AG09319 (cell line): Measurements from ENCODE around the gene KAT8.

Experiments
- DNase-seq: peaks from one replicate; pipeline ENCODE4 v3.0.0-alpha.2; 2010; ENCODE audit warnings: low read depth; ENCODE audit errors: extremely low read depth
- TF ChIP-seq, protein P1 (sequence below): IDR thresholded peaks from 2 replicates; pipeline ENCODE4 v1.5.1; 2011; ENCODE audit warnings: low read depth, mild to moderate bottlenecking, inconsistent platforms, low read length, moderate library complexity

Gene KAT8

DNA sequence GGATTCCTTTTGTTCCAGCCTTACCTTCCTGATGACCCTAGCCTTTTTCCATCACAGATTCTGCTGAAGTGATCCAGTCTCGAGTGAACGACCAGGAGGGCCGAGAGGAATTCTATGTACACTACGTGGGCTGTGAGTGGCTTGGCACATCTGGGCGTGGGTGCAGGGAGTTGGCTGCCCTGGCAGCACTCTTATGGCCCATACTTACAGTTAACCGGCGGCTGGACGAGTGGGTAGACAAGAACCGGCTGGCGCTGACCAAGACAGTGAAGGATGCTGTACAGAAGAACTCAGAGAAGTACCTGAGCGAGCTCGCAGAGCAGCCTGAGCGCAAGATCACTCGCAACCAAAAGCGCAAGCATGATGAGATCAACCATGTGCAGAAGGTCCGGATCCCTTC lies 2.7 kb downstream of the KAT8 start:
- DNase-seq: no peak
- TF ChIP-seq, protein P1, sequence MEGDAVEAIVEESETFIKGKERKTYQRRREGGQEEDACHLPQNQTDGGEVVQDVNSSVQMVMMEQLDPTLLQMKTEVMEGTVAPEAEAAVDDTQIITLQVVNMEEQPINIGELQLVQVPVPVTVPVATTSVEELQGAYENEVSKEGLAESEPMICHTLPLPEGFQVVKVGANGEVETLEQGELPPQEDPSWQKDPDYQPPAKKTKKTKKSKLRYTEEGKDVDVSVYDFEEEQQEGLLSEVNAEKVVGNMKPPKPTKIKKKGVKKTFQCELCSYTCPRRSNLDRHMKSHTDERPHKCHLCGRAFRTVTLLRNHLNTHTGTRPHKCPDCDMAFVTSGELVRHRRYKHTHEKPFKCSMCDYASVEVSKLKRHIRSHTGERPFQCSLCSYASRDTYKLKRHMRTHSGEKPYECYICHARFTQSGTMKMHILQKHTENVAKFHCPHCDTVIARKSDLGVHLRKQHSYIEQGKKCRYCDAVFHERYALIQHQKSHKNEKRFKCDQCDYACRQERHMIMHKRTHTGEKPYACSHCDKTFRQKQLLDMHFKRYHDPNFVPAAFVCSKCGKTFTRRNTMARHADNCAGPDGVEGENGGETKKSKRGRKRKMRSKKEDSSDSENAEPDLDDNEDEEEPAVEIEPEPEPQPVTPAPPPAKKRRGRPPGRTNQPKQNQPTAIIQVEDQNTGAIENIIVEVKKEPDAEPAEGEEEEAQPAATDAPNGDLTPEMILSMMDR: no peak

DNA sequence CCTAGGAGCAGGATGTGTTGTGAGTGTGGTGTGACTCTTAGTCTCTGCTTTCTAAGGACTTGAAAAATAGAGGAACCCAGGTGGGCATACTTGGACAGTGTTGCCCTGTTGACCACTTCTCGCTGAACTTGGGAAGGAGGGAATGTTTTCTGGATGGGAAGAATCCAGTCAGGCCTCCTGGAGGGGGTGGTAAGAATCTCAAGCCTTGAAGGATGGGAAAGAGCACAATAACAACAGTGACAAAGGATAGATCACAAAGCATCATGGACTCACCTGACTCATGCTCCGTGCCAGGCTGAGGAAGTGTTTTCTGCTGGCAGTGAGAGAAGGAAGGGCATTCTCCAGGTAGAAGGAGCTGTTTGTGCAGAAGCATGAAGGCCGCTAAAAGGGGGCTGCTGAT lies 8.4 kb downstream of the KAT8 start:
- DNase-seq: no peak
- TF ChIP-seq, protein P1: no peak

DNA sequence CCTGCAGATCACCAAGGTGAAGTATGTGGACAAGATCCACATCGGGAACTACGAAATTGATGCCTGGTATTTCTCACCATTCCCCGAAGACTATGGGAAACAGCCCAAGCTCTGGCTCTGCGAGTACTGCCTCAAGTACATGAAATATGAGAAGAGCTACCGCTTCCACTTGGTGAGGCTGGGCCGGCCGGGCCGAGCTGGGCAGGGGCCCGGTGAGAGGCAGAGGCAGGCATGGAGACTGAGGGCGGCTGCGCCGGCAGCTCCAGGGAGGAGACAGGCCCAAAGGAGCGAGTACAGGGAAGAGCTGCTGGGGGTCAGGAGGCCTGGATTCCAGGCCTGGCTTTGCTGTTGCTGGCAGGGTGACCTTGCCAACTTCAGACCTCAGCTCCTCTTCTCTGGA lies 9.7 kb downstream of the KAT8 start:
- no peak for DNase-seq
- TF ChIP-seq, protein P1: no peak

DNA sequence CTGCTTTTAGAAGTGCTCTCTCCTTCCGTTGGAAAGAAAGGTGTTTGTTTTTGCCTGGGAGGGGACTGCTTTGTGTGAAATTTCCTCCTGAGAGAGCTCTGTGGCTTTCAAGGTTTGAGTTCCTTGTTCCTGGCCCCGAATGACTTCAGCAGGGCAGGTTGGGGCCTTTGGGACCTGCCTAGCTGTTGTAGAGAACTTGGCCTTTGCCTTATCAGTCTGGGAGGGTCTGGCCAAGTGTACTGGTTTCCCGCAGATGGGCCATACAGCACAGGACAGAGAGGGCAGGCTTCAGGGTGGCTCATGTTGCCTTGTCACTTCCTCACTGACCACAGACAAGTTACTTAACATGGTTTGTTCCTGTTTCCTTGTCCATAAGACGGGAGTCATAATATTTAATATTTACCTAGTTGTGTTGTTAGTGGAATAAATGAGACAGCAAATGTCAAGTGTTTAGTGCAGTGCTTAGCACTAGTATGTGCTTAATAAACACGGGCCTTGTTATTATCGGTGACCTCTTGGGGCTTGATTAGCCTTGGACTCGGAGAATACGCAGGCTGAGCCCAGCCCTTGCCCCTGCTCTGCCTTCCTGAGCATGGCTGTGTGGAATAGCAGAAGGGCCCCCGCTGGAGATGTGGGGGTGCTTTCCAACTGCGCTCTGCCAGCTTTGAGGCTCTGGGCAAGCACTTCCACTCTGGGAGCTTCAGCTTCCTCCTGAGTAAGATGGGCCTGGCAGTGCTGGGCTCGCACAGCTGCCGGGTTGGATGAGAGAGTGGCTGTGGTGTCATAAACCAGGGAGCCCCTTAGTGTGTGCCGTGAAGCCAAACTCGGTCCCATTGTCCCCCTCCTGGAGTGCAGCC lies 11.5 kb downstream of the KAT8 start:
- DNase-seq: no peak
- TF ChIP-seq, protein P1: no peak

DNA sequence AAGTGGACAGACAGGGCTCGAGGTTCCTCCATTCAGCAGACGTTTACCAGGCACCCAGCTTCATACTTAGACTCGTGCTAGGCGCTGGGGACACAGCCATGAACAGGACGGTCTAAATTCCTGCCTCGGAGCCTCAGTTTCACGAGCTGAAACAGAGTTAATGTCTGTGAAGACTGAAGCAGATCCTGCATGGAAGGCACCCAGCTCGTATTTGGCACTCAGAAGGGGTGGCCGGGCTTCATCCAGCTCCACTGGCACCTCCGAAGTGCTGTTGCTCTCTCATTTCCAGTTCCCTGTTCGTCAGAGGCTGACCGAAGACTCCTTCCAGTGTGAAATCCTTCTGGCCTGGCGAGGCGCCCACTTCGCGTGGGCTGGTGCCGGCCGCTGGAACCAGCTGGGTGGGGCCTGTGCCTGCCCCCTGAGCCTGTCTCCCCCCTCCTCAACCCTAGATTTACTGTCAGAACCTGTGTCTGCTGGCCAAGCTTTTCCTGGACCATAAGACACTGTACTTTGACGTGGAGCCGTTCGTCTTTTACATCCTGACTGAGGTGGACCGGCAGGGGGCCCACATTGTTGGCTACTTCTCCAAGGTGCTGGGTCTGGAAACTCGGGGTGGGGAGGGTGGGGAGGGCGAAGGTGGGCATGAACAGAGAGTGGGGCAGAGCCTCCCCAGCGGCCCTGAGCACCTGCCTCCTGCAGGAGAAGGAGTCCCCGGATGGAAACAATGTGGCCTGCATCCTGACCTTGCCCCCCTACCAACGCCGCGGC lies 12.3 kb downstream of the KAT8 start:
- no peak for DNase-seq
- TF ChIP-seq, protein P1: no peak

DNA sequence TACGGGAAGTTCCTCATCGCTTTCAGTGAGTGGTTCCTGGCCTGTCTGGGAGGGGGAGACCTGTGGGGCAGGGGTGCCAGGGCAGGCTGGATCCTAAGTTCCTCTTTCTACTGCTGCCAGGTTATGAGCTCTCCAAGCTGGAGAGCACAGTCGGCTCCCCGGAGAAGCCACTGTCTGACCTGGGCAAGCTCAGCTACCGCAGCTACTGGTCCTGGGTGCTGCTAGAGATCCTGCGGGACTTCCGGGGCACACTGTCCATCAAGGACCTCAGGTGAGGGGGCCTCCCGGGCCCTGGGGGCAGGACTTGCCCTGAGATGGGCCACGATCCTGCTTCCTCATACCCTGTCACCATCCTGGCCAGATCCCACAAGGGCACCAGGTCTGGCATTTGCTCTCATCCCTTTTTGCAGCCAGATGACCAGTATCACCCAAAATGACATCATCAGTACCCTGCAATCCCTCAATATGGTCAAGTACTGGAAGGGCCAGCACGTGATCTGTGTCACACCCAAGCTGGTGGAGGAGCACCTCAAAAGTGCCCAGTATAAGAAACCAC lies 12.9 kb downstream of the KAT8 start:
- DNase-seq: no peak
- TF ChIP-seq, protein P1: no peak

DNA sequence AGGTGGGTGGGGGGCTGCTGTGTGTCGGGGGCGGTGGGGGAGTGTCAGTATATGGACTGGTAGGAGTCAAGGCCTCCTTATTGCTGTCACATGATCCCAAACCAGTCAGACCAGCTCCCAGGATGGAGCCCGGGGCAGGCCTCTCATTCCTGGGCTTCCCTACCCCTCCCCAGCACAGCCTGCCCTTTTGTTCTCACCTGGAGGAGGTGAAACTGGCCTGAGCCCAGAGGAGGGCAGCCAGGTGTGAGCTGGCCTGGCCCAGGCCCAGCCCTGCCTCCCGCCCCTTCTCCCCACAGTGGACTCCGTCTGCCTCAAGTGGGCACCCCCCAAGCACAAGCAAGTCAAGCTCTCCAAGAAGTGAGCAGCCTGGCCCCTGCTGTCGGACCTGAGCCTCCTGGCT lies 13.4 kb downstream of the KAT8 start:
- DNase-seq: no peak
- TF ChIP-seq, protein P1: no peak
